GM19324 (cell line): ENCODE data around the gene GAPT.

Source experiments
- ATAC-seq: cut with Tn5 transposase; IDR thresholded peaks from one replicate; pipeline ENCODE4 v1.9.1; 2021; ENCODE audit warnings: mild to moderate bottlenecking, moderate library complexity; ENCODE audit not compliant: unreplicated experiment, low FRiP score

Gene GAPT

DNA sequence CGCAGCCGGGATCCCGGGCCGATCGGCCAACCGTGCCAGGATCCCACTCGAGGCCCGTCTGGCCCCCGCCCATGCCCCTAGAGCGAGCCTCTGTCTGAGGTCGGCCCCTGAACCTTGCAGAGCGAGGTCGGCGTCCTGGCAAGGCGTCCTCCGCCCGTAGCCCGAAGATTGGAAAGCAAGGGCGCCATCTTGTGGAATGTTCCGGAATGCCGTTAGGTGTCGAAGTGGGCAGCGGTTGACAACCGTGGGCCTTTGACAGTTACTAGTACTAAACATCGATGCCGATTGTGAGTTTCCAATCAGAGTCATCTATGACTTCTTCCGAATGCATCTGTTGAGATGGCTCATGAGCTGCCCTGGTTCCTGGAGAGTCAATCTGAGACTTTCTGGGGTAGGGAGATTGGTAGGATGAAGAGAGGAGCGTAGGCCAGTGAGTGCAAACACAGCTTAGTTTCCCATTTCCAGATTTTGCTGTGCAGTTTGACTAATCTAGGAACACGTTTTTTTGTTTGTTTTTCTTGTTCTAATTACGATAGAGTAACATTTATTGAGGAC lies 30.4 kb upstream of the GAPT start:
- ATAC-seq: peak; percentile 79

DNA sequence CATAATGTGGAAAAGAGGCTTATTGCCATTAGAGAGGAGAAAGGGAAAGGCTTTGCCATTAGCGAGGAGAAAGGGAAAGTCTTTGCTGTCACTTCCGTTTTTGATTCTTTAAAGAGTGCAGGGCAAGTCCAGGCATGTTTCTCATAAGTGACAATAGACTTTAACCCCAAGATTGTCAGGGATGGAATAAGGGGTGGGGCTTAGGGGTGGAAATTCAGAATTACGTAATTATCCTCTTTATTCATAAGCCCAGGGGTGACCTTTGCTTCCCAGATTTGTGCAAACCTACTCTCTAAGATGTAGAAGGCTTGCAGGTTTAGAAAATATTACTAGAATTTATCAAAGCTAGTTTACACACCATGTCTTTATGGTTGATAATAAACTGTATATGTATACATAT lies 29.1 kb upstream of the GAPT start:
- ATAC-seq: no peak

DNA sequence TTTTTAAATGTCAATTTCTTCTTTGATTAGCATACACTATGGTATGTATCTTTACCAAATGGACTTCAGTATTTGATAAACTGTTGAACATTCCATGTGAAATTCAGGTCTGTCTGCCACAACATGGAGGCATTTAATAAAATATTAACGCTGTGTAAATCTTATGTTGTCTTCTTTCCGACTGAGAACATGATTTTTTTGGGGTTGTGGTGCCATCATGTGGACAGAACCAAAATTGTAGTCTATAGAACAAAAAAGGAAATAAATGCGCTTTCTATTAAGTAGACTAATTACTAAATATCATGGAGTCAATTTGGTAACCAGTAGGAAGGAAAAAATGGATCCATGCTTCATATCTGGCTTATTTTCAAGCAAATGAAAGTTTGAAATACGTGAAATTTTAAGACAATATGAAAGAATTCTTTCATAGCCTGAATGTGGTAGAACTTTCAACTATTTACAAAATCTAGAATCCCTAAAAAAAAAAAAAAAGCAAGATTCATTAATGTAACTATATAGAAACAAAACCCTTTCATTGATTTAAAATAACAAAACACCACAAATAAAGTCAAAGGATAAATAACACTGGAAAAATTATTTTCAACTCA lies 28.5 kb upstream of the GAPT start:
- no peak for ATAC-seq

DNA sequence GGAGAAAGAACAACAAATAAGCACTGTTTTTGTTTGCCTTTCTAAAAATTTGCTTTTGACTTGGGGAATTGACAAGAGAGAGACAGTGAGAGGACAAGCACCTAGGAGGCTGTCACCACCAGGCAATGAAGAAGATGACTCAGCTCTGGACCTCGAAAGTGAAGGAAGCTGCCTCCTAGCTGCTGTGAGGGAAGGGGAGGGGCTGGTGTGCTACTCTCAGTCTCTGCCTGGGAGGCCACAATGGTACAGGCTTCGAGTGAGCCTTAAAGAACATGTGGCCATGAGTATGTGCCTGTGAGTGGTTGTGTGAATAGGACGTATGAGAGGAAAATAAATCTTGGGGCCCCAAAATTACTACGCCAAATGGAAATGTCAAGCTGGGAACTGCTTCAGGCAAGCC lies 24.3 kb upstream of the GAPT start:
- ATAC-seq: peak; percentile 99

DNA sequence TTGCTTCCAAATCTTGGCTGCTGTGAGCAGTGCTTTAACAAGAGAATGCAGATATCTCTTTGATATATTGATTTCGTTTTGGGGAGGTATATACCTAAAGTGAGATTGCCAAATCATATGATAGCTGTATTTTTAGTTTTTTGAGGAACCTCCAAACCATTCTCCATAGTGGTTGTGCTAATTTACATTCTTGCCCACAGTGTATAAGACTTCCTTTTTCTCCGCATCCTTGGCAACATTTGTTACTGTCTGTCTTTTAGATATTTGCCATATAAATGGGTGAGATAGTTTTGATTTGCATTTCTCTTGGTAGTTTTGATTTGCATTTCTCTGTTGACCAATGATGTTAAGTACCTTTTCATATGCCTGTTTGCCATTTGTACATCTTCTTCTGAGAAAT lies 21.3 kb upstream of the GAPT start:
- no peak for ATAC-seq

DNA sequence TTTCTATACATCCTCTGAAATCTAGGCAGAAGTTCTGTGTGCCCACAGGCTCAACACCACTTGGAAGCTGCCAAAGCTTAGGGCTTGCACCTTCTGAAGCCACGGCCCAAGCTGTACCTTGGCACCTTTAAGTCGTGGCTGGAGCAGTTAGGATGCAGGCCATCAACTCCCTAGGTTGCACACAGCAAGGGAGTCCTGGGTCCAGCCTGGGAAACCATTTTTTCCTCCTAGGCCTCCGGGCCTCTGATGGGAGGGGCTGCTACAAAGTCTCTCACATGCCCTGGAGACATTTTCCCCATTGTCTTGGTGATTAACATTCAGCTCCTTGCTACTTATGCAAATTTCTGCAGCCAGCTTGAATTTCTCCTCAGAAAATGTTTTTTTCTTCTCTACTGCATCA lies 15.8 kb upstream of the GAPT start:
- ATAC-seq: no peak

- ATAC-seq: no peak
Observed at GRCh38 chr5:58477760-58478376, 13.4 kb upstream of the GAPT start.

DNA sequence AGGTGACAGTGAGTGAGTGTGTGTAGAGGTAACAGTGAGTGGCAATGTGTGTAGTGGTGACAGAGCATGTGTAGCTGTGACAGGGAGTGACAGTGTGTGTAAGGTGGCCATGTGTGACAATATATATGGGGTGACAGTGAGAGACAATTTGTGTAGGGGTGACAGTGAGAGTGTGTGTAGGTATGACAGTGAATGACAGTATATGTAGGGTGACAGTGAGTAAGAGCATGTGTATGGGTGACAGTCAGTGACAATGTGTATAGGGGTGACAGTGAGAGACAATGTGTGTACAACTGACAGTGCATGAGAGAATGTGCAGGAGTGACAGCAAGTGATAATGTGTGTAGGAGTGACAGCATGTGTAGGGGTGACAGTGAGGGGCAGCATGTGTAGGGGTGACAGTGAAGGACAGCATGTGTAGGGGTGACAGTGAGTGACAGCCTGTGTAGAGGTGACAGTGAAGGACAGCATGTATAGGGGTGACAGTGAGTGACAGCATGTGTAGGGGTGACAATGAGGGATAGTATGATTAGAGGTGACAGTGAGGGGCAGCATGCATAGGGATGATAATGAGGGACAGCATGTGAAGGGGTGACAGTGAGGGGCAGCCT lies 10.1 kb upstream of the GAPT start:
- ATAC-seq: no peak

- ATAC-seq: no peak
Observed at GRCh38 chr5:58481828-58482227, 9.4 kb upstream of the GAPT start.

GRCh38 chr5:58482536-58482935 lies 8.7 kb upstream of the GAPT start:
- ATAC-seq: no peak

- no peak for ATAC-seq
Observed at GRCh38 chr5:58484505-58484904, 6.7 kb upstream of the GAPT start.

DNA sequence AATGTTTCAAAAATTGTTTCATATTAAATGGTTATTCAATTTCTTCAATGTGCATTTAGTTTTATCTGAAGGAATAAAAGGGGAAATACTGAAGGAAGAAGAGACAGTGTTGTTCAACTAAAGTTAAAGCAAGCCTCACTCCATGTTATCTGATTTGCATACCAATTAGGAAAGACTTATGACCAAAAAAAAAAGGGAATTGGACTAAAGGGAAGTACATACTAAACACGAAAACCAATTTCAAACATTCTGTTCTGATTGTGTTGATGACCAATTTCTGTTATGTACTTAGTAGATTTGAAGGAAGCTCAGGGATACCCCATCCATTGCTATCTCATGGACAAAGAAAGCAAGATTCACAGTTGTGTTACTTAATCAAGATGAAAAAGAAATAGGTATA lies 4.9 kb upstream of the GAPT start:
- ATAC-seq: no peak

- ATAC-seq: no peak
Observed at GRCh38 chr5:58490402-58491050, 709 bp upstream of the GAPT start.

- no peak for ATAC-seq
Observed at GRCh38 chr5:58493141-58493540, 1.9 kb downstream of the GAPT start.

DNA sequence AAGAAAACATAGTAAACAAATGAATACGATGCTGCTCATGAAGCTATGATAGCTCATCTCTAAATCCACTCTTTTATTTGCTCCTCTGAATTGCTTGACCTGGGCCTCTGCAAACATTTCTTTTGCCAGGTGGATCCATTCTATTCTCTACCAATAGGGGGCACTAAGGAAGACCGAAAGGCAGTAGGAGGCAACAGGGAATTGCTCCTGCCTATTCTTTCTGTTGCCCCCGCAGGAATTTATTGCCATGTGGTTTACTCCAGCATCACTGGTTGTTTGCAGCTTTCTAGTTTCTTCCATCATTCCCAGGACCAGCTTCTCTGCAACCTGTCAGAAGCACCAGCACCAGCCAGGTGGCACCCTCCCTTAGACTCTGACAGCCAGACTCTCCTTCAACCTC lies 5.3 kb downstream of the GAPT start:
- no peak for ATAC-seq

DNA sequence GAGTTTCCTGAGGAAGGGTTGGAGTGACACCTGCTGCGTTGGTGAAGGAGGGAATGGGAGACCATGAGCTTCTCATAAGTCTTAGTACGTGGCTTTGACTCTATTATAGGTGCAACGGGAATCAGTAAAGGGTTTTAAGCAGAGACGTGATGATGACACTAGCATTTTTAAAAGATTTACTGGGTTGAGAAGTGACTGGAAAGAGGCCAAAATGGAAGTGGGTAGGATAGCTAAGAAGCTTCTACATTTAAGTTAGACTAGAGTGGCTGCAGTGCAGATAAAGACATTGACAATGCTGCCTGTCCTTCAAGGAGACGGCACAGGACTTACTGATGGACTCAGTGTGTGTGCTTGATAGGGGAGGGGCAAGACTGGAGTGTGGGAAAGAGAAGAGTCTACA lies 6.2 kb downstream of the GAPT start:
- no peak for ATAC-seq

DNA sequence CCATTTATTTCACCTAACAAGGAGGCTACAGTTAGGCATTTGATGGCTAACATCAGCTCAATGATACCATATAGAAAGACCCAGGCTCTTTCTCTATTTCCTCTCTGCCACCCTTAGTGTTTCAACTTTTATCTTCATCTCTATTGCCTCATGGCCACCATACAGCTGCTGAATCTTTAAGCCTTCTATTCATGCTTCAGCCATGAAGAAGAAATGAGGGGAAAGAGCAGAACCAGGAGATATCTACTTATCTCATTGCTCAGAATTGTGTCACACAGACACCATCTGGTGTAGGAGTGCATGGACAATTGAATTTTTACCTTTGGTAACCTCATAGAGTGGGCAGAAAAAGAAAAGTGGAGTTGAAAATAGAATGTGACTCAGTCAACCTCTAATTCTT lies 6.7 kb downstream of the GAPT start:
- ATAC-seq: no peak

DNA sequence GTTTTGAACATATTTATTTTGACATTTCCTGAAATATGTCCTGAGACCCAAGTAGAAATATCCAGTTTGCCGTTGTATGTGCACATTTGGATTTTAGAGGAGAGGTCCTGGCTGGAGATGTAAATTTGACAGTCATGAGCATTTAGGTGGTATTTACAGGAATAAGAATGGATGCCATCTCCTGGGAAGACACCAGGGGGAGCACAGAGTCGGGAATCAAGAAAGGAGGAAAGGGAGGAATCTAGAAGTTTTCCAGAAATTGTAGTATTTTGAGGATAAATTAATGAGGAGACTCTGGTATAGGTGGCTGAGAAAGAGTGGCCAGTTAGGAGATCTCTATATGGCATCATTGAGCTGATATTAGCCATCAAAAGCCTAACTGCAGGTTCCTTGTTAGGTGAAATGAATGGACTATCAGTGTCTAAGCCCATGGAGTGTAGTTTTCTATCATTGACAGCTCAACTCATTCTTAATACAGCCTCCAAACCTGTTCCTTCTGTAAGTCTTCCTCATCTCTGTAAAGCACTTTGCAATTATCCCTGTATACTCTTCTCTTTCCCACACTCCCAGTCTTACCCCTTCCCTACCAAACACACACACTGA lies 7.2 kb downstream of the GAPT start:
- ATAC-seq: no peak

- no peak for ATAC-seq
Observed at GRCh38 chr5:58499231-58499630, 8.0 kb downstream of the GAPT start.

GRCh38 chr5:58499941-58500340 lies 8.7 kb downstream of the GAPT start:
- ATAC-seq: no peak

GRCh38 chr5:58501778-58502417 lies 10.7 kb downstream of the GAPT start:
- ATAC-seq: no peak
